Measurements from ENCODE around the gene TTLL7.

DNA sequence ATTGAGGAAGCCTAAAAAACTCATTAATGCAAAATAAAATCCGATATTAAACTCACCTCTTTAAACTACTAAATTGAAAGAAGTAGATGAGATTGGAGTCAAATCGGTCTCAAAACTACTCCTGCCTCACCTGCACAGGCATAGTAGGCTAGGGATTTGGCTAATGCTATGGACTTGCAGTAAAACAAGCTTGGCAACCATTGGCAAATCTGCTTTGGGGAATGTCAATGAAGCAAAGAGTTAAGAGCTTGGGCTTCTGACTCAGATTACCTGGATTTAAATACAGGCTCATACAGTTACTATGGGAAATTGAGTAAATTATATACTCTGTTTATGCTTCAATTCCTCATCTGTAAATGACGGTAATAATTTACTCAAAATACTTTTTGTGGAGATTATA, 111.4 kb downstream of the TTLL7 start:
- no peak for TF ChIP-seq POLR2A (IDR thresholded peaks at IDR 0.05)
- TF ChIP-seq, protein P1, sequence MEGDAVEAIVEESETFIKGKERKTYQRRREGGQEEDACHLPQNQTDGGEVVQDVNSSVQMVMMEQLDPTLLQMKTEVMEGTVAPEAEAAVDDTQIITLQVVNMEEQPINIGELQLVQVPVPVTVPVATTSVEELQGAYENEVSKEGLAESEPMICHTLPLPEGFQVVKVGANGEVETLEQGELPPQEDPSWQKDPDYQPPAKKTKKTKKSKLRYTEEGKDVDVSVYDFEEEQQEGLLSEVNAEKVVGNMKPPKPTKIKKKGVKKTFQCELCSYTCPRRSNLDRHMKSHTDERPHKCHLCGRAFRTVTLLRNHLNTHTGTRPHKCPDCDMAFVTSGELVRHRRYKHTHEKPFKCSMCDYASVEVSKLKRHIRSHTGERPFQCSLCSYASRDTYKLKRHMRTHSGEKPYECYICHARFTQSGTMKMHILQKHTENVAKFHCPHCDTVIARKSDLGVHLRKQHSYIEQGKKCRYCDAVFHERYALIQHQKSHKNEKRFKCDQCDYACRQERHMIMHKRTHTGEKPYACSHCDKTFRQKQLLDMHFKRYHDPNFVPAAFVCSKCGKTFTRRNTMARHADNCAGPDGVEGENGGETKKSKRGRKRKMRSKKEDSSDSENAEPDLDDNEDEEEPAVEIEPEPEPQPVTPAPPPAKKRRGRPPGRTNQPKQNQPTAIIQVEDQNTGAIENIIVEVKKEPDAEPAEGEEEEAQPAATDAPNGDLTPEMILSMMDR (IDR thresholded peaks at IDR 0.05) = no peak
